ENCODE data around the gene OR51F2. TPM values are rescaled to one million over a fixed set of nuclear protein-coding genes. Genes with fewer than 3 reads are reported as not detected.
"Not testable (repeated sequence)": the region's sequence is repeated elsewhere in the genome, so short reads cannot be mapped to it uniquely, and the experiment has no call there.

Gene OR51F2, protein sequence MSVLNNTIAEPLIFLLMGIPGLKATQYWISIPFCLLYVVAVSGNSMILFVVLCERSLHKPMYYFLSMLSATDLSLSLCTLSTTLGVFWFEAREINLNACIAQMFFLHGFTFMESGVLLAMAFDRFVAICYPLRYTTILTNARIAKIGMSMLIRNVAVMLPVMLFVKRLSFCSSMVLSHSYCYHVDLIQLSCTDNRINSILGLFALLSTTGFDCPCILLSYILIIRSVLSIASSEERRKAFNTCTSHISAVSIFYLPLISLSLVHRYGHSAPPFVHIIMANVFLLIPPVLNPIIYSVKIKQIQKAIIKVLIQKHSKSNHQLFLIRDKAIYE
- total RNA-seq (2014; rRNA removed; shearing (Covaris generic); ENCODE audit: low replicate concordance), result not detected in 2 replicates

DNA sequence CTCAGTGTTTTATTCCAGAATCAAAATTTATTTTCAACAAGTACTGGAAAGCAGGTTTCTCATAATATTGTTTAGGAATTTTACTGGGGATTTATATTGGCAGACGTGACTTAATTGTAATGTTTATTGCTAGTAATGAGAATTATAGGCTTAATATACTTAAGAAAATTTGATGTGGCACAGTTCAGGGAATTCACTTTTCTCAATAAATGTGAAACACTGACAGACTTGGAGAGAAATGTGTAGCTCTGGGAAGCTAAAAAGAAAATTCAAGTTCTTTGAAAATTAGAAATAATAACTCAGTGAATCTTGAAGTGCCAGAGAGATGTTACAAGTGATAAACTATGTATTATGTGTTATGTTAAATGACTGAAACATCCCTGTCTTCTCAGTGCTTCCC, at the start of gene OR51F2:
TSS of gene OR51F2 (plus strand) at position 301 of the 400 bp plus-strand sequence. CDS start 101 bp downstream, outside the sequence.
- in situ Hi-C loops (cut with HindIII; ENCODE audit: low pct_unique_long_range_greater_than_20kb, low sequenced_read_pairs), result no loop called here
- DNase-seq (ENCODE audit: low read depth), result no peak

DNA sequence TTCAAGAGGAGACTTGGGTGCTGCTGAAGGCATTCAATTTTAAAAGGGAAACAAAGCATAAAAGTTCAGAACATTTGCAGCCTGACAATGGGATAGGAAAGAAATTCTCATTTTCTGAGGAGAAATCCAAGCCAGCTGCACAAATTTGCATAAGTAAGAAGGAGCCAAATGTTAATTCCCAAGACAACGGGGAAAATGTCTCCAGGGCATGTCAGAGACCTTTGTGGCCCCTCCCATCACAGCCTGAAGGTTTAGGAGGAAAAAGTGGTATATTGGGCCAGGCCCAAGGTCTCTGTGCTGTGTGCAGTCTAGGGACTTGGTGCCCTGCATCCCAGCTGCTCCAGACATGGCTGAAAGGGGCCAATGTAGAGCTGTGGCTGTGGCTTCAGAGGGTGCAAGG, 38.7 kb upstream of the OR51F2 start:
- in situ Hi-C loops (cut with HindIII; ENCODE audit: low pct_unique_long_range_greater_than_20kb, low sequenced_read_pairs), result no loop called here
- no peak for DNase-seq (ENCODE audit: low read depth)

DNA sequence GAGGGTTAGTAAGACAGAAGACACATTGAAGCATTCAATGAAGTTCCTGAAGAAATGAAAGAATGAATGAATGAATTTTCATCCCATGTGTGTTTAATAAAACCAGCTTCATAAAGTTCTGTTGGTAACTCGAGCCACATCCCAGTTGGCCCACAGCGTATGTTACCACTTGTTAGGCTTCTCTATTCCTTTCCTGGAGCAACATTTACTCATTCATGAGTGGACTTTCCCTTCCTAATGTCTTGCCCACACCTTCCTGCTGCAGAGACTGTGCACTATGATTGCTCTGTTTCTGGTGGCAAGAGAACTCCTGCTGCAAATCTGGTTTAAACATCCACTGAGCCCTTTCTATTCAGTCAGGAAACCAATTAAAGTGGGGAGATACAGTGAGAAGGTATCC, 23.9 kb upstream of the OR51F2 start:
- in situ Hi-C loops (cut with HindIII; ENCODE audit: low pct_unique_long_range_greater_than_20kb, low sequenced_read_pairs), result no loop called here

DNA sequence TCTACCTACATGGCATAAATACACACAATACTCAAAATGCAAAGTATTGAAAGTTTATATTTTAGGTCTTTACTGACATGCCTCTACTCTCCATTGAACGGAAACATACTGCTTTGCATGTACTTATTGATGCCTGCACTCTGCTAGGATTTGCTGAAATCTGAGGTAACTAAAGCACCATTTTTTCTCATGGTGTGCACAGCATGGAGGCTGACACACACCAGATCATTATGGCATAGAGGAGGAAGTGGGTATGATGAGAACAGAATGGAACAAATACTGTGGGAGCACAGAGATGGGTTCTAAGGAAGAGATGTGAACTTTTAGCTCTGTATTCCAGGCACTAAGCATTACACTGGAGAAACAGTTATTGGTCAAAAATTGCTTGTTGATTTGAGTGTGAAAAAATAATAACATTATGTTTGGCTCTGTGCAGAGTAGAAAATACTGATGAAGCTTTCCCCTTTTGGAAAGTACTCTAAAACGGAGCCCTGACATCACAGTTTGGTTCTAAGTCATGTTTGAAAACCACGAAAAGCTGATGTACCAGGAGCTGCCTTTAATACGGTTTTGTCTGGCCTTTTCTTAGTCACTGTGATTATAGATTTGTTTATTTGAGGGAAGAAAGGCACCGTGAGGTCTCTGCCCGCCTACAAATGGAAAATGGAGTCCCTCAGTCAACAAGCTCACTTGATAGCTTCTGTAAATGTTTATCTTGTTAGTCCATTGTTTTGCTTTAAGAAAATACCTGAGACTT, 22.5 kb upstream of the OR51F2 start:
- in situ Hi-C loops (cut with HindIII; ENCODE audit: low pct_unique_long_range_greater_than_20kb, low sequenced_read_pairs), result no loop called here
- no peak for DNase-seq (ENCODE audit: low read depth)

More for the DNA sequence above, 23.9 kb upstream of the OR51F2 start:
- no peak for DNase-seq (ENCODE audit: low read depth)

DNA sequence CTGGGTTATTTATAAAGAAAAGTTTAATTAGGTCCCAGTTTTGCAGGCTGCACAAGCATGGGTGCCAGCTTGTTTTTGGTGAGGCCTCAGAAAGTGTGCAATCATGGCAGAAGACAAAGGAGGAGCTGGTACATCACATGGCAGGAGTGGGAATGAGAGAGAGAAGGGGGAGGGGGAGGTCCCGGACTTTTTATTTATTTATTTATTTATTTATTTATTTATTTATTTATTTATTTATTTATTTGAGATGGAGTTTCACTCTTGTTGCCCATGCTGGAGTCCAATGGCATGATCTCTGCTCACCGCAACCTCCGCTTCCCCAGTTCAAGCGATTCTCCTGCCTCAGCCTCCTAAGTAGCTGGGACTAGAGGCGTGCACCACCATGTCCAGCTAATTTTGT, 19.8 kb upstream of the OR51F2 start:
- in situ Hi-C loops (cut with HindIII; ENCODE audit: low pct_unique_long_range_greater_than_20kb, low sequenced_read_pairs); DNase-seq (ENCODE audit: low read depth): not testable (repeated sequence)

DNA sequence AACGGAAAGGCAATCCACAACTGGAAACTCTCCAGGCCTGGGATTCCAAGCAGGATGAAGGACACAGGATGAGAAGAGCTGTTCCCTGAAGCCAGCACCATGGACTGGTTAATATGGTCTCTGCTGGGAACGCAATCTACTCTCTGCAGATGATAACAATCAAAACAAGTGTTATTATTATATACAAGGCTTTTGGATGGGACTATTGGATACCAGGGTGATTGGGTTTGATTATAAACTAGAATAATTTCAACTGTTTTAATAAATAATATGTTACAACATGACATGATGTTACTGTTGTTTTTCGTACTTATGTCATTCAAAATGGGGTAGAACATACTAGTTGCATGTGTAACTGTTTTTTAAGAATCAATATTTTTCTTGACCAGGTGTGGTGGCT, 16.8 kb upstream of the OR51F2 start, which contains the start of gene OR52R1:
TSS of gene OR52R1 (minus strand) at position 101 of the 400 bp plus-strand sequence. CDS start at position 101, 0 bp downstream.
- no peak for DNase-seq (ENCODE audit: low read depth)
- in situ Hi-C loops (cut with HindIII; ENCODE audit: low pct_unique_long_range_greater_than_20kb, low sequenced_read_pairs), result no loop called here

DNA sequence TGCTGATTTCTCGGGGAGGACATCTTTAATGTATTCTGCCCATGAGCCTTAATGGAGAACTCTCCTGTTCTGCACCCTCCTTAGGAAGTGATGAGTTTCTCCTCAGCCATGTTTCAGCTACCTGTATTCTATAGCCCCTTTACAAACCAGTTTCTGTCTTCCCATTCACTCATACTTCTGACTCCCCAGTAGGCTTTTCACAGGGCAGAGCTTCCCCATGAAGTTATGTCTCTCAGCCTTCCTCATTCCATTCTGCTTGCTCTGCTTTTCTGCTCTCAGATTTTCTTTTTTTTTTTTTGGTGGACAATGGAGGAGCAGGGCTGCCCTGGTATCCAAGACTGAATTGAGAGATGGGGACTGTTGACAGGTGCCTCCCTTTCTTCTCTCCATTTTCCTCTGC, 12.6 kb upstream of the OR51F2 start:
- in situ Hi-C loops (cut with HindIII; ENCODE audit: low pct_unique_long_range_greater_than_20kb, low sequenced_read_pairs), result no loop called here
- DNase-seq (ENCODE audit: low read depth), result no peak

DNA sequence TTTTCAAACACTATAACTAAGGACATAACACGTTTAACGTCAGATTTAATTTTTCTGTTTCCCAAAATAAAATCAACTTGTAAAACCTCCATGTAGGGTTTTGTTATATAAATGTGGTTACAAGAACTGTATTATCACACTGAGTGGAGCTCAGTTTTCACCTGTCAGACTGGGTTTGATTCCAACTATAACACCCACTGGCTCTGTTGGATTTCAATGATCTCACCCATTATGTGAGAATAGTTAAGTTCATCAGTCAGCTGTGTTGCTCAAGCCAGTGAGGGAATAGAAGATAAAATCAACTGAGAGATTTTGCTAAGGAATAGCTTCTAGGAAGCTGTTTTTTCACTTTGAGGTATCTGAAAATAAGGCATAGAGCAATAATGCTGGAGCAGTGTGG, 11.9 kb upstream of the OR51F2 start:
- DNase-seq (ENCODE audit: low read depth), result no peak
- in situ Hi-C loops (cut with HindIII; ENCODE audit: low pct_unique_long_range_greater_than_20kb, low sequenced_read_pairs), result no loop called here

DNA sequence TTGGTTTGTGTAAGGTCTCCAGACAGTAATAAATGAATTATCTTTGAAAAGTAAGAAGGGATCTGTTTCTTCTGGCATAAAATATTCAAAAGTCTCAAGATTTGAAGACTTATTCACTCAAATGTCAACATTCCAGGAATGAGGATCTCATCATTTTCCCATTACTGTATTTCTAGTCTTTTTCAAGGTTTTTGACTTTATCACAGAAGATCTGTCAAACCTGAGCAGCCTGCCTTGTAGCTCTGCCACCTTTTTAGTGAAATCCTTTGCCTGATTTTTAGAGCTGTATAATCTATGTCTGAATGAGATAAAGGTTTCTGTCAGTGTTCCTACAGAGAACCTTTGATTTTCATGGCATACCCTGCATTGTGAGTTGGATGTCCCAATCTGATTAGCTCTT, 4.0 kb downstream of the OR51F2 start:
- in situ Hi-C loops (cut with HindIII; ENCODE audit: low pct_unique_long_range_greater_than_20kb, low sequenced_read_pairs), result no loop called here
- DNase-seq (ENCODE audit: low read depth), result no peak

DNA sequence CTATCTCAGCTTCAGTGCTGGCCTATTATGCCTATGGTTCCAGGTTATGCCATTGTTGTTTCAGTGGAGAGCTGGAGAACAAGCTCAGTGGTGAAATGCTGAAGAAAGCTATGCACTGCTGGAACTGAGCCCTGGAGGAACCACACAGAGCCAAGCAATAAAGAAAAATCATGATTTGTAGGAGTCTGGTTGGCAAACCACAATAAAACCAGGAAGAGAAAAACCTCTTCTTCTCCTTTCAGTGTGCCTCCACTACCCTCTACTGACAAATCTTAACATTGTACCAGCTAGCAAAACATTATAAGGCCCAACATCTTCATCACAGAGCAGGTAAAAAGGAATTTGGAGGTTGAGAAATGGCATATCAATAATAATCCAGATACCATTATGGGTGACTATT, 5.3 kb downstream of the OR51F2 start:
- no peak for DNase-seq (ENCODE audit: low read depth)
- in situ Hi-C loops (cut with HindIII; ENCODE audit: low pct_unique_long_range_greater_than_20kb, low sequenced_read_pairs), result no loop called here

DNA sequence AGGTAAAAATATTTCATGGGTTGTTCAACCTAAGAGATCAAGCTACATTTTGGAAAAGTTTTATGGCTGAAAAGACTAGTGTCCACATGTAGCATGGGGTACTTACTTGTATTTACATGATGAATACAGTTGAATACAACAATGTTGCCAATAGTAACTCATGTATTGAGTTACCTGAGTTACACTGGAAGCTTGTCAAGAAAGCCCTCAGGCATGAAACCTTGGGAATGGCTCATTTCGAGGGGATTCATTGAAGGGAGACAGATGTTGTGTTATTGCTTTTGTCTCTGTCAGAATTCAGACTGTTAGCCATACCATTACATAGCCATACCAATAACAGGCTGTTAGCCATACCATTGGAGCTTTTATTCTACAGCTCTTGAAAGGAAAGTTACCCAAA, 9.2 kb downstream of the OR51F2 start:
- DNase-seq (ENCODE audit: low read depth), result no peak
- in situ Hi-C loops (cut with HindIII; ENCODE audit: low pct_unique_long_range_greater_than_20kb, low sequenced_read_pairs), result no loop called here

DNA sequence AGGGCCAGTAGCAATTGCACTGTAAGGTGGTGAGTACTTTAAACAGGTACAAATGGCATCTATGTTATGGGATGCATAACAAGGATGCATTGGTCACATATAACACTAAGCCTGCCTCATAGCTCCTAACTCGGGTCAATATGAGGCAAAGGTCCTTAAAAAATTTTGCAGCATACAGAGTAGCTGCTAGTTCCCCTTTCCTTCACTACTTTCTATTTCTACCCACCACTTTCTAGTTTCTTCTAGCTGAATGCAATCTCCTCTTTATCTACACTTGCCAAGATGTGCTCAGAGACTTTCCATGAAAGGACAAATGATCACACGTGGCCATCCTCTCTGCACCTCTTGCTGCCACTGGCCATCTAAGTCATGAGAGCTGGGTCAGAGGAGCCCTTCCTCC, 9.8 kb downstream of the OR51F2 start:
- DNase-seq (ENCODE audit: low read depth), result no peak
- in situ Hi-C loops (cut with HindIII; ENCODE audit: low pct_unique_long_range_greater_than_20kb, low sequenced_read_pairs), result no loop called here

DNA sequence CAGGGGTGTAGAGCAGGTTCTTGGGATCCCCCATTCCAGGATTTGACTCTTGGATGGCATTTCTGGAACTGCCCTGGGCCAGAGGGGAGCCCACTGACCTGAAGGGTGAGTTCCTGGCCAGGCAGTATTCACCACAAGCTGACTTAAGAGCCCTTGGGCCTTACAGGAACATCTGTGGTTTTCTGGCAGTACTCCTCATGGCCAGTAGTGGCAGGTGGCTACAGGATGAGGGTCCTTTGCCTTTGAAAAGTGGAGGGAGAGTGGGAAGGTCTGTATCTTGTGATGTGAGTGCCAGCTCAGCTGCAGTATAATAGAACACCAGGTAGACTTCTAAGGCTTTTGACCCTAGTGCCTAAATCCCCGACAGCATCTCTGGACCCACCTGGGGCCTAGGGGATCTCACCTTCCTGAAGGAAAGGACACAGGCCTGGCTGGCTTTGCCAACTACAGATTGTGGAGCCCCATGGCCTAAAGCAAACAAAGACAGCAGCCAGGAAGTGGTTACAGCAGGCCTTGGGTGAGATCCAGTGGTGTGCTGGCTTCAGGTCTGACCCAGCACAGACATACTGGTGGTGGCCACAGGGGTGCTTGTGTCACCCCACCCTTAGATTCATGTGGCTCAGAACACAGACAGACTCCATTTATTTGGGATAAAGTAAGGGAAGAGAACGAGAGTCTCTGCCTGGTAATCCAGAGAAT, 18.9 kb downstream of the OR51F2 start:
- in situ Hi-C loops (cut with HindIII; ENCODE audit: low pct_unique_long_range_greater_than_20kb, low sequenced_read_pairs), result no loop called here
- no peak for DNase-seq (ENCODE audit: low read depth)

DNA sequence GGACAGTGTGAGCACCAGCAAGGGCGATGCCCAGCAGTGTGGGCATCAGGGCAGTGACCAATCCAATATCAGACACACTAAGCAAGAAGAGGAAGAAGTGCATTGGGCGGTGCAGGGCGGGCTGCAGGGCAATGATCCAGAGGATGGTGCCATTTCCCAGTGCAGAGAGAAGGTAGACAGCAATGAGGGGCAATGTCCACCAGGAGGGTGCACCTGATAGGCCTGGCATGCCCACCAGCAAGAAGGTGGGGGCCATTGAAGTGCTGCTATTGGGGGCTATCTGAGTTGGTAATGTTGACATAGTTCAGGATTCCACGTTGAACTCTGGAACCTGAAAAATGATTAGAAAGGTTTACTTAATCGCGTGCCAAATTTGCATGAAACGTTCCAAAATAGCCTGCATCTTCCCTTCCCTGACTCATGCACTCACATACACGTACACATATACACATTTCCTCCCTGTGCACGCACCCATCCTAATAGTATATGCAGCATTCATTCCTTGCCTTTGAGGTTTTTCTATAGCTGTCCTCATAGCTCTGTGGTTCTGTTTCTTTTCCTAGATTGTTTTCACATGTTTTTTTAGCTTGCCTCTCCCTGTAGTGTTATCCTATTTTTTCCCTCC, 27.9 kb downstream of the OR51F2 start, which contains the start of gene OR51S1:
TSS of gene OR51S1 (minus strand) at position 301 of the 625 bp plus-strand sequence. CDS start at position 301, 0 bp downstream.
- DNase-seq (ENCODE audit: low read depth), result no peak
- in situ Hi-C loops (cut with HindIII; ENCODE audit: low pct_unique_long_range_greater_than_20kb, low sequenced_read_pairs), result no loop called here

DNA sequence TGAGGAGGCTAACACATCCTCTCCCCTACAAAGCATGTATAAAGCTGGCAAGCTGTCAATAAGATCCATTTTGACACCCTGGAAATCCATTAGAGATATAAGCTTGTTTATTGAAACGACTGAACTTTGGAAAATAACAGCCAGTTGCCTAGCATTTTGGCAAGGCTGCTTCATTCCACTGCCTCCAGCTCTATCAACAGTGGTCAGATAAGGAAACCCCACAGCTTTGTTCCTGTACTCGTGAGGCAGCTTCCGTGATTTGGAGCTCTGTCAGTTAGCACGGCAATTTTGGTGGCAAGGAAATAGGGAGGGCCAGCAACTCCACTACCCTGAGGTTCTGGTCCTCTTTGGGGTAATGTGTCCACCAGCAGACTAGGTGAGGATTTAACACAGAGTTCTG, 29.9 kb downstream of the OR51F2 start:
- in situ Hi-C loops (cut with HindIII; ENCODE audit: low pct_unique_long_range_greater_than_20kb, low sequenced_read_pairs), result no loop called here
- DNase-seq (ENCODE audit: low read depth), result no peak

DNA sequence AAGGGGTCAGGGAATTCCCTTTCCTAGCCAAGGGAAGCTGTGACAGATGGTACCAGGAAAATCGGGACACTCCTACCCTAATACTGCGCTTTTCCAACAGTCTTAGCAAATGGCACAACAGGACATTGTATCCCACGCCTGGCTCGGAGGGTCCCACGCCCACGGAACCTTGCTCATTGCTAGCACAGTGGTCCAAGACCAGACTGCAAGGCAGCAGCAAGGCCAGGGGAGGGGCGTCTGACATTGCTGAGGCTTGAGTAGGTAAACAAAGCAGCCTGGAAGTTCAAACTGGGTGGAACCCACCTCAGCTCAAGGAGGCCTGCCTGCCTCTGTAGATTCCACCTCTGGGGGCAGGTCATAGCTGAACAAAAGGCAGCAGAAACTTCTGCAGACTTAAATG, 33.2 kb downstream of the OR51F2 start:
- in situ Hi-C loops (cut with HindIII; ENCODE audit: low pct_unique_long_range_greater_than_20kb, low sequenced_read_pairs); DNase-seq (ENCODE audit: low read depth): not testable (repeated sequence)

DNA sequence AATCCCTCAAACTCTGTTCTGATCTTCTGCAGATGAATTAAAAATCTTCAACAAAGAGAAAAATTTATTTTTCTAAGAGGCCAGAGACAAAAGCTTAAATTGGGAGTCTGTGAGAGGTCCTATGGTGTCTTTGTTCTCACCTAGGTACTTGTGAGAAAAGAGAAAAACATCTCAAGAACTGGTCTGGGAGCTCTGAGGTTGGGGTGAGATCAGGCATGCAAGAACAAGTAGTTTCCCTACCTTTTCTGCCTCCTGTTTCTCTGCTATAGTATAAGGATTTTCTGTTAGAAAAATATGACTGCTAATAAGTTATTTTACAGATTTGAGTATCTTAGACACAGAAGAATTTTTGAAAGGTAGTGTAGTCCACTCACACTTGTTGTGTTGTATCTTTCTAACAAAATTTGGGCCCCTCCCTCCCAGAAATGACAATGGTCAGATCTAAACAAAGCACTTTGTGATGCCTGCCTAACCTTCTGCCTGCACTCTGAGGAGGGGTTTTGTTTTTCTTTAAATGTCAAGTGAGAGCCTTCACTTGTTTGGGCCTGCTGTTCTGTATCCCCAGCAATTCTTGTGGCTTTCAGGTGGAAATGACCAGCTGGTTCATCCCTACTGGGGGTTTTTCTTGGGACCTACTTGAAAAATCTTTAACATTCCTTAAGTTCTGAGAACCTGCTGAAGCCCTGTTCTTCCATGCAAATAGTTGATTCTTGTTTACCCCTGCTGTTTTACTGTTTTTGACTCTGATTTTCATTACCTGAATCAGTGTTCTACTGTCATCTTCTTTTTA, 41.5 kb downstream of the OR51F2 start:
- in situ Hi-C loops (cut with HindIII; ENCODE audit: low pct_unique_long_range_greater_than_20kb, low sequenced_read_pairs), result no loop called here
- no peak for DNase-seq (ENCODE audit: low read depth)

DNA sequence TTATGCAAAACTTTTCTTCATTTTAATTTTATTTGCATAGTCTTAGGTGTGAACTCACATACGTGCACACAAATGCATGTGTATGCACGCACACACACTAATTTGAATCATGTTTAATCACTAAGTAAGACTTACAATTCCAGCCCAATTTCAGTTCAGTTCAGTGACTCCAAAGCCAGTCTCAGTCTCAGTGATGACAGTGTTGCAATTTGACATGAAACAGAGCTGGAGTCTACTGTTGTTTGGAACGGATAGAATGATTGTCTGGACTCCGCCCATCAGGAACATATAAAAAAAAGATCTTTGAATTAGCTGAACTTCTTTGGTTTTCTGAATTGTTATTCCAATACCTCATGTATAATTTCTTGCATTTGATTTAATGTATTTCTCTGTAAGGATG, 42.8 kb downstream of the OR51F2 start:
- in situ Hi-C loops (cut with HindIII; ENCODE audit: low pct_unique_long_range_greater_than_20kb, low sequenced_read_pairs), result no loop called here
- no peak for DNase-seq (ENCODE audit: low read depth)

All from Caki2 (cell line).